ENCODE measurements around the gene KRT17.

KRT17 gene

GRCh38 chr17:41660221-41660711 is 35.9 kb upstream of the KRT17 start:
- 79% methylated on average over 8 of the region's 8 CpGs for WGBS
- Histone ChIP-seq H3K9me3 (ENCODE audit: insufficient read depth, low read depth, low read length) (no peaks in the 10 kb centered on the region), H3K9ac (ENCODE audit: low read depth, low read length) (no peak overlapping the region), H3K4me1 (ENCODE audit: insufficient read depth, low read length) (peaks cover 8% of the 10 kb centered on the region), H3K36me3 (ENCODE audit: insufficient read depth, low read length) (no peaks in the 10 kb centered on the region), H3K27me3 (ENCODE audit: insufficient read depth, low read length) (peaks cover 4% of the 10 kb centered on the region; the same call in 1 of the 2 replicates), H3K4me3 (ENCODE audit: low read length) (no peak overlapping the region), H3K27ac (ENCODE audit: low read depth, low read length) (no peak overlapping the region)

- no peak overlapping the region for H3K27ac ChIP-seq (ENCODE audit: low read depth, low read length)
Observed at GRCh38 chr17:41659427-41660212, 35.2 kb upstream of the KRT17 start.

GRCh38 chr17:41658846-41659245 is 34.5 kb upstream of the KRT17 start:
- no peaks in the 10 kb centered on the region for H3K36me3 ChIP-seq (ENCODE audit: insufficient read depth, low read length)
- H3K4me1 ChIP-seq (ENCODE audit: insufficient read depth, low read length), result peaks cover 9% of the 10 kb centered on the region
- H3K4me3 ChIP-seq (ENCODE audit: low read length), result no peak overlapping the region
- no peak overlapping the region for H3K27ac ChIP-seq (ENCODE audit: low read depth, low read length)
- no peaks in the 10 kb centered on the region for H3K27me3 ChIP-seq (ENCODE audit: insufficient read depth, low read length)
- H3K9ac ChIP-seq (ENCODE audit: low read depth, low read length), result no peak overlapping the region
- 79% methylated on average over 4 of the region's 5 CpGs for WGBS
- no peaks in the 10 kb centered on the region for H3K9me3 ChIP-seq (ENCODE audit: insufficient read depth, low read depth, low read length)

More at GRCh38 chr17:41659427-41660212, 35.2 kb upstream of the KRT17 start:
- H3K4me3 ChIP-seq (ENCODE audit: low read length), result no peak overlapping the region
- no peaks in the 10 kb centered on the region for H3K9me3 ChIP-seq (ENCODE audit: insufficient read depth, low read depth, low read length)
- no peaks in the 10 kb centered on the region for H3K36me3 ChIP-seq (ENCODE audit: insufficient read depth, low read length)
- peaks cover 9% of the 10 kb centered on the region for H3K4me1 ChIP-seq (ENCODE audit: insufficient read depth, low read length)
- H3K9ac ChIP-seq (ENCODE audit: low read depth, low read length), result no peak overlapping the region
- 85% methylated on average over 11 of the region's 11 CpGs for WGBS
- peaks cover 4% of the 10 kb centered on the region; the same call in 1 of the 2 replicates for H3K27me3 ChIP-seq (ENCODE audit: insufficient read depth, low read length)

GRCh38 chr17:41657936-41658335 is 33.6 kb upstream of the KRT17 start:
- H3K4me3 ChIP-seq (ENCODE audit: low read length), result no peak overlapping the region
- H3K9me3 ChIP-seq (ENCODE audit: insufficient read depth, low read depth, low read length), result no peaks in the 10 kb centered on the region
- H3K27me3 ChIP-seq (ENCODE audit: insufficient read depth, low read length), result no peaks in the 10 kb centered on the region
- no peak overlapping the region for H3K27ac ChIP-seq (ENCODE audit: low read depth, low read length)
- H3K36me3 ChIP-seq (ENCODE audit: insufficient read depth, low read length), result no peaks in the 10 kb centered on the region
- peaks cover 9% of the 10 kb centered on the region for H3K4me1 ChIP-seq (ENCODE audit: insufficient read depth, low read length)
- no peak overlapping the region for H3K9ac ChIP-seq (ENCODE audit: low read depth, low read length)
- 92% methylated on average over 12 of the region's 12 CpGs for WGBS

GRCh38 chr17:41657176-41657754 is 32.9 kb upstream of the KRT17 start:
- no peaks in the 10 kb centered on the region for H3K9me3 ChIP-seq (ENCODE audit: insufficient read depth, low read depth, low read length)
- no peak overlapping the region for H3K4me3 ChIP-seq (ENCODE audit: low read length)
- H3K4me1 ChIP-seq (ENCODE audit: insufficient read depth, low read length), result peaks cover 9% of the 10 kb centered on the region
- 93% methylated on average over 16 of the region's 16 CpGs for WGBS
- H3K9ac ChIP-seq (ENCODE audit: low read depth, low read length), result no peak overlapping the region
- no peaks in the 10 kb centered on the region for H3K36me3 ChIP-seq (ENCODE audit: insufficient read depth, low read length)
- no peak overlapping the region for H3K27ac ChIP-seq (ENCODE audit: low read depth, low read length)
- H3K27me3 ChIP-seq (ENCODE audit: insufficient read depth, low read length), result no peaks in the 10 kb centered on the region

GRCh38 chr17:41656249-41657023 is 32.1 kb upstream of the KRT17 start:
- no peaks in the 10 kb centered on the region for H3K27me3 ChIP-seq (ENCODE audit: insufficient read depth, low read length)
- H3K4me3 ChIP-seq (ENCODE audit: low read length), result no peak overlapping the region
- no peaks in the 10 kb centered on the region for H3K36me3 ChIP-seq (ENCODE audit: insufficient read depth, low read length)
- WGBS, result 92% methylated on average over 16 of the region's 16 CpGs
- no peaks in the 10 kb centered on the region for H3K9me3 ChIP-seq (ENCODE audit: insufficient read depth, low read depth, low read length)
- H3K9ac ChIP-seq (ENCODE audit: low read depth, low read length), result no peak overlapping the region
- peak overlapping the region; percentile 30; the same call in 1 of the 2 replicates for H3K27ac ChIP-seq (ENCODE audit: low read depth, low read length)
- H3K4me1 ChIP-seq (ENCODE audit: insufficient read depth, low read length), result peaks cover 9% of the 10 kb centered on the region

GRCh38 chr17:41655611-41656111 is 31.3 kb upstream of the KRT17 start:
- WGBS, result 58% methylated on average over 18 of the region's 18 CpGs
- H3K9ac ChIP-seq (ENCODE audit: low read depth, low read length), result peak overlapping the region; percentile 25; the same call in 1 of the 2 replicates

GRCh38 chr17:41654678-41655607 is 30.6 kb upstream of the KRT17 start:
- Histone ChIP-seq H3K27me3 (ENCODE audit: insufficient read depth, low read length) (no peaks in the 10 kb centered on the region), H3K4me3 (ENCODE audit: low read length) (no peak overlapping the region), H3K9ac (ENCODE audit: low read depth, low read length) (peak overlapping the region; percentile 25; the same call in 1 of the 2 replicates), H3K27ac (ENCODE audit: low read depth, low read length) (no peak overlapping the region), H3K36me3 (ENCODE audit: insufficient read depth, low read length) (no peaks in the 10 kb centered on the region), H3K9me3 (ENCODE audit: insufficient read depth, low read depth, low read length) (no peaks in the 10 kb centered on the region), H3K4me1 (ENCODE audit: insufficient read depth, low read length) (peaks cover 9% of the 10 kb centered on the region)
- 89% methylated on average over 23 of the region's 24 CpGs for WGBS

More at GRCh38 chr17:41655611-41656111, 31.3 kb upstream of the KRT17 start:
- H3K4me3 ChIP-seq (ENCODE audit: low read length), result no peak overlapping the region
- H3K9me3 ChIP-seq (ENCODE audit: insufficient read depth, low read depth, low read length), result no peaks in the 10 kb centered on the region
- no peaks in the 10 kb centered on the region for H3K36me3 ChIP-seq (ENCODE audit: insufficient read depth, low read length)
- peak overlapping the region; percentile 30; the same call in 1 of the 2 replicates for H3K27ac ChIP-seq (ENCODE audit: low read depth, low read length)
- H3K4me1 ChIP-seq (ENCODE audit: insufficient read depth, low read length), result peaks cover 9% of the 10 kb centered on the region
- H3K27me3 ChIP-seq (ENCODE audit: insufficient read depth, low read length), result no peaks in the 10 kb centered on the region

- Histone ChIP-seq H3K4me3 (ENCODE audit: low read length) (no peak overlapping the region), H3K27me3 (ENCODE audit: insufficient read depth, low read length) (no peaks in the 10 kb centered on the region), H3K27ac (ENCODE audit: low read depth, low read length) (no peak overlapping the region), H3K9me3 (ENCODE audit: insufficient read depth, low read depth, low read length) (no peaks in the 10 kb centered on the region), H3K36me3 (ENCODE audit: insufficient read depth, low read length) (no peaks in the 10 kb centered on the region), H3K4me1 (ENCODE audit: insufficient read depth, low read length) (peaks cover 9% of the 10 kb centered on the region), H3K9ac (ENCODE audit: low read depth, low read length) (no peak overlapping the region; the same call in 1 of the 2 replicates)
- 85% methylated on average over 13 of the region's 14 CpGs for WGBS
Observed at GRCh38 chr17:41653892-41654677, 29.7 kb upstream of the KRT17 start.
